Suprapubic skin (tissue), 4 donors: Measurements from ENCODE around the gene SMPD3. TPM values are rescaled to one million over a fixed set of nuclear protein-coding genes. Genes with fewer than 3 reads are reported as not detected.

Source experiments
- DNase-seq, 2 donors: peaks; one replicate each; pipeline ENCODE4 v3.0.0-alpha.2; 2019; ENCODE audit warnings: low spot score in 2 of 2
- H3K27ac ChIP-seq: fragments of 200-600 bp; sonication (generic); one replicate; pipeline ENCODE4 v1.5.1; 2019
- H3K27me3 ChIP-seq: fragments of 200-600 bp; sonication (generic); one replicate; pipeline ENCODE4 v1.5.1; 2019
- H3K36me3 ChIP-seq: fragments of 200-600 bp; sonication (generic); one replicate; pipeline ENCODE4 v1.5.1; 2019
- H3K4me1 ChIP-seq: fragments of 200-600 bp; sonication (generic); one replicate; pipeline ENCODE4 v1.5.1; 2019
- H3K4me3 ChIP-seq: fragments of 200-600 bp; sonication (generic); one replicate; pipeline ENCODE4 v1.5.1; 2019; ENCODE audit warnings: mild to moderate bottlenecking
- H3K9me3 ChIP-seq: fragments of 200-600 bp; sonication (generic); one replicate; pipeline ENCODE4 v1.5.1; 2019
- CTCF ChIP-seq, 2 donors: fragments of 200-600 bp in 1 of 2; fragments of 450-650 bp in 1 of 2; sonication (generic) in 1 of 2; IDR thresholded peaks; one replicate each; pipeline ENCODE4 v1.5.1; 2016 to 2019; ENCODE audit warnings: antibody characterized with exemption in 2 of 2, mild to moderate bottlenecking in 1 of 2, moderate library complexity in 1 of 2
- EP300 ChIP-seq: sonication (generic); formaldehyde crosslinking; IDR thresholded peaks from one replicate; pipeline ENCODE4 v1.6.1; 2017; ENCODE audit warnings: antibody characterized with exemption
- POLR2A ChIP-seq, 2 donors: fragments of 450-650 bp; IDR thresholded peaks; one replicate each; pipeline ENCODE4 v1.6.1; 2017; ENCODE audit warnings: antibody characterized with exemption in 2 of 2, mild to moderate bottlenecking in 2 of 2, moderate library complexity in 2 of 2
- POLR2AphosphoS5 ChIP-seq, 3 donors: sonication (generic); formaldehyde crosslinking; IDR thresholded peaks; one replicate each; pipeline ENCODE4 v1.6.1; 2017; ENCODE audit warnings: antibody characterized with exemption in 3 of 3
- WGBS: methylation state at CpG from one replicate; pipeline ENCODE4 v1.1.5; 2018; 5-methylcytosine and 5-hydroxymethylcytosine counted together
- total RNA-seq, 4 donors: library from RNA; depleted of rRNA; stranded (reverse); fragments of >200 nt; gene quantifications; one replicate each; pipeline ENCODE4 v1.1.0, GENCODE V29; 2016

SMPD3 gene
- total RNA-seq, 4 donors from 2014 or later = 26.2 to 64.9 (median 39.9) TPM

- WGBS = 80% methylated on average over 8 of the region's 9 CpGs
- TF ChIP-seq POLR2AphosphoS5 (IDR thresholded peaks at IDR 0.05) (no peak), CTCF (IDR thresholded peaks at IDR 0.05) (no peak), POLR2A (IDR thresholded peaks at IDR 0.05) (no peak), EP300 (no peak)
- Histone ChIP-seq H3K27me3 (no peaks in the 10 kb centered on the region), H3K27ac (no peak overlapping the region), H3K36me3 (no peaks in the 10 kb centered on the region), H3K4me1 (no peaks in the 10 kb centered on the region), H3K4me3 (no peak overlapping the region), H3K9me3 (no peaks in the 10 kb centered on the region)
- no peak for DNase-seq
Observed at GRCh38 chr16:68387301-68387700, 61.0 kb downstream of the SMPD3 start.

GRCh38 chr16:68386628-68387027, 61.7 kb downstream of the SMPD3 start:
- Histone ChIP-seq H3K36me3 (no peaks in the 10 kb centered on the region), H3K4me1 (no peaks in the 10 kb centered on the region), H3K9me3 (no peaks in the 10 kb centered on the region), H3K27ac (no peak overlapping the region), H3K4me3 (no peak overlapping the region), H3K27me3 (no peaks in the 10 kb centered on the region)
- WGBS = 51% methylated on average over 12 of the region's 14 CpGs
- no peak for DNase-seq
- TF ChIP-seq POLR2AphosphoS5 (IDR thresholded peaks at IDR 0.05) = no peak
- no peak for TF ChIP-seq POLR2A (IDR thresholded peaks at IDR 0.05)
- no peak for TF ChIP-seq CTCF (IDR thresholded peaks at IDR 0.05)
- no peak for TF ChIP-seq EP300

GRCh38 chr16:68385371-68385770, 62.9 kb downstream of the SMPD3 start:
- H3K4me1 ChIP-seq = no peaks in the 10 kb centered on the region
- no peaks in the 10 kb centered on the region for H3K36me3 ChIP-seq
- H3K4me3 ChIP-seq = no peak overlapping the region
- no peak for TF ChIP-seq POLR2AphosphoS5 (IDR thresholded peaks at IDR 0.05)
- no peak for TF ChIP-seq EP300
- TF ChIP-seq POLR2A (IDR thresholded peaks at IDR 0.05) = no peak
- no peak for TF ChIP-seq CTCF (IDR thresholded peaks at IDR 0.05)
- no peaks in the 10 kb centered on the region for H3K27me3 ChIP-seq
- no peaks in the 10 kb centered on the region for H3K9me3 ChIP-seq
- WGBS = 76% methylated on average over 6 of the region's 6 CpGs
- DNase-seq = no peak
- no peak overlapping the region for H3K27ac ChIP-seq

- no peak overlapping the region for H3K27ac ChIP-seq
- 76% methylated on average over 7 of the region's 7 CpGs for WGBS
- no peaks in the 10 kb centered on the region for H3K36me3 ChIP-seq
- H3K4me3 ChIP-seq = no peak overlapping the region
- no peak for DNase-seq
- TF ChIP-seq POLR2AphosphoS5 (IDR thresholded peaks at IDR 0.05) = no peak
- TF ChIP-seq EP300 = no peak
- no peak for TF ChIP-seq POLR2A (IDR thresholded peaks at IDR 0.05)
- no peak for TF ChIP-seq CTCF (IDR thresholded peaks at IDR 0.05)
- H3K9me3 ChIP-seq = no peaks in the 10 kb centered on the region
- H3K27me3 ChIP-seq = no peaks in the 10 kb centered on the region
- no peaks in the 10 kb centered on the region for H3K4me1 ChIP-seq
Observed at GRCh38 chr16:68384288-68385161, 63.8 kb downstream of the SMPD3 start.

GRCh38 chr16:68383858-68384257, 64.5 kb downstream of the SMPD3 start:
- Histone ChIP-seq H3K4me3 (no peak overlapping the region), H3K27me3 (no peaks in the 10 kb centered on the region), H3K9me3 (no peaks in the 10 kb centered on the region), H3K36me3 (no peaks in the 10 kb centered on the region), H3K4me1 (no peaks in the 10 kb centered on the region), H3K27ac (no peak overlapping the region)
- 99% methylated on average over 4 of the region's 4 CpGs for WGBS
- DNase-seq = no peak
- TF ChIP-seq CTCF (IDR thresholded peaks at IDR 0.05) (no peak), POLR2A (IDR thresholded peaks at IDR 0.05) (no peak), EP300 (no peak), POLR2AphosphoS5 (IDR thresholded peaks at IDR 0.05) (no peak)
